Measurements from ENCODE around the gene C11orf97. TPM values are rescaled to one million over a fixed set of nuclear protein-coding genes. Genes with fewer than 3 reads are reported as not detected.
A peak's percentile ranks its signal among the peaks of the same experiment; 100 is the strongest.

The C11orf97 gene, protein sequence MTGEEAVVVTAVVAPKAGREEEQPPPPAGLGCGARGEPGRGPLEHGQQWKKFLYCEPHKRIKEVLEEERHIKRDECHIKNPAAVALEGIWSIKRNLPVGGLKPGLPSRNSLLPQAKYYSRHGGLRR
- not detected in 2 replicates for total RNA-seq (2021)
- long read RNA-seq = 0 reads

DNA sequence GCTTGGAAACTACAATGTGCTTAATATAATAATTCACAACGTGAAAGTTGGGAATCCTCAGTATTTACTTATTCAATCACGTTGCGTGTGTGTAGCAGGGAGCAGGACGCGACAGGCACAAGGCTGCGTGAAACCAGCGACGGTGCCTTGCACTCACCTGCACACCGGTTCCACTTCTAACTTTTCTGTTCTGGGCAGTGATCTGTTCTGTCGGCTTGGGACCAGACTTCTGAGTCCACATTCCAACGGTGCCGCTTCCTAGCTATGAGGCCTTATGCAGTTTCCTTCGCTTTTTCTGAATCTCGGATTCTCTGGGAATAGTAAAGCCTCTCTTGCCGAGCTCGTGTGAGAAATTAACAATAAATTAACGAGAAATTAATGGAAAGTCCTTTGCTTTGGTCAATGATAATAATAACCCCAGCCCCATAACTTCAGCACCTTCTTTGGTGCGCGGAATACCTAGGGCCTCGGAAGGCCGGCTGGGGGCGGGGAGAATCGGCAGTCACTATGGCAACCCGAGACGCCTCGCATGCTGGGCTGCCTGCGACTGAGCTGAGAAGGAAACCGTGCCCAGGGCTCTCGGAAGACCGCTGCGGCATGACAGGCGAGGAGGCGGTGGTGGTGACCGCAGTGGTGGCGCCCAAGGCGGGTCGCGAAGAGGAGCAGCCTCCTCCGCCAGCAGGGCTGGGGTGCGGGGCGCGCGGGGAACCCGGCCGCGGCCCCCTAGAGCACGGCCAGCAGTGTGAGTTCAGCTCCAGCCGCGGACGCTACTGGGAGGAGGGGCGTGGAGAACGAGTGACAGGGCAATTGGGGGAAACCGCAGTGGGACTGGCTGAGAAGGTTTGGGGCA lies at the start of gene C11orf97:
C11orf97 (plus strand) TSS at position 530 of the 850 bp plus-strand sequence; CDS start at position 598, 68 bp downstream.
- DNase-seq = peak; percentile 86

More for the DNA sequence above, at the start of gene C11orf97:
- Histone ChIP-seq H3K4me1 (ENCODE audit: insufficient read depth, low read length) (peaks cover 2% of the 10 kb centered on the region; the same call in 1 of the 2 replicates), H3T11ph (ENCODE audit: low read length) (no peak within 1 kb of the TSS), H2BK12ac (ENCODE audit: insufficient read length, low read depth, low read length) (no peak within 1 kb of the TSS), H4K5ac (ENCODE audit: insufficient read length, low read depth, low read length) (no peak within 1 kb of the TSS), H4K91ac (ENCODE audit: insufficient read length, low read depth, low read length) (no peak within 1 kb of the TSS), H3K4ac (ENCODE audit: low read depth, low read length) (no peak within 1 kb of the TSS), H2BK5ac (ENCODE audit: insufficient read length, low read length) (no peak within 1 kb of the TSS), H3K56ac (ENCODE audit: insufficient read length, low read depth, low read length) (no peak within 1 kb of the TSS), H3K9me3 (ENCODE audit: control insufficient read depth, low read depth, low read length) (no peaks in the 10 kb centered on the region), H2AFZ (ENCODE audit: low read length) (no peak within 1 kb of the TSS), H3K27me3 (ENCODE audit: insufficient read depth, low read length) (no peaks in the 10 kb centered on the region; the same call in none of the 2 replicates), H3K9ac (ENCODE audit: extremely low read depth, insufficient read length, low read length) (no peak within 1 kb of the TSS), H3K23ac (ENCODE audit: insufficient read length, low read depth, low read length) (no peak within 1 kb of the TSS), H4K8ac (replicated peaks; ENCODE audit: insufficient read length, low read depth, low read length) (no peak within 1 kb of the TSS), H4K20me1 (ENCODE audit: control insufficient read depth, insufficient read depth, insufficient read length) (no peaks in the 10 kb centered on the region), H3K23me2 (ENCODE audit: insufficient read length, low read depth, low read length, poor library complexity, severe bottlenecking) (peaks cover 10% of the 10 kb centered on the region), H3K79me2 (ENCODE audit: insufficient read depth, low read length) (peaks cover 1% of the 10 kb centered on the region; the same call in 1 of the 2 replicates), H2BK15ac (ENCODE audit: low read depth, low read length) (no peak within 1 kb of the TSS), H3K79me1 (ENCODE audit: insufficient read depth, low read depth, low read length, poor library complexity, severe bottlenecking) (no peaks in the 10 kb centered on the region), H2AK5ac (ENCODE audit: insufficient read length, low read length) (no peak within 1 kb of the TSS), H3K14ac (ENCODE audit: insufficient read depth, low read length) (no peak within 1 kb of the TSS; the same call in 1 of the 2 replicates), H2BK20ac (ENCODE audit: low read depth, low read length, poor library complexity, severe bottlenecking) (no peak within 1 kb of the TSS), H3K27ac (ENCODE audit: insufficient read length, low read depth, low read length) (no peak within 1 kb of the TSS), H3K4me2 (ENCODE audit: insufficient read depth, insufficient read length, low read length) (peak within 1 kb of the TSS; percentile 60), H3K18ac (ENCODE audit: insufficient read length, low read depth, low read length) (no peak within 1 kb of the TSS), H2BK120ac (ENCODE audit: low read depth, low read length, poor library complexity, severe bottlenecking) (no peak within 1 kb of the TSS)
- Mint-ChIP-seq H3K36me3 (ENCODE audit: insufficient read depth in 1 of 3, low read depth in 3 of 3) (no peaks in the 10 kb centered on the region), H3K4me1 (peaks cover 6 to 9% of the 10 kb centered on the region in 2 experiments; a peak in 3 of 4 replicates), H3K9me3 (peaks cover 0 to 5% of the 10 kb centered on the region in 2 experiments; a peak in 2 of 5 replicates), H3K27ac (no peak within 1 kb of the TSS), H3K27me3 (ENCODE audit: low read depth) (peaks cover 60% of the 10 kb centered on the region), H3K4me3 (peak within 1 kb of the TSS; percentile 64 to 81)
- TF ChIP-seq, protein P1, sequence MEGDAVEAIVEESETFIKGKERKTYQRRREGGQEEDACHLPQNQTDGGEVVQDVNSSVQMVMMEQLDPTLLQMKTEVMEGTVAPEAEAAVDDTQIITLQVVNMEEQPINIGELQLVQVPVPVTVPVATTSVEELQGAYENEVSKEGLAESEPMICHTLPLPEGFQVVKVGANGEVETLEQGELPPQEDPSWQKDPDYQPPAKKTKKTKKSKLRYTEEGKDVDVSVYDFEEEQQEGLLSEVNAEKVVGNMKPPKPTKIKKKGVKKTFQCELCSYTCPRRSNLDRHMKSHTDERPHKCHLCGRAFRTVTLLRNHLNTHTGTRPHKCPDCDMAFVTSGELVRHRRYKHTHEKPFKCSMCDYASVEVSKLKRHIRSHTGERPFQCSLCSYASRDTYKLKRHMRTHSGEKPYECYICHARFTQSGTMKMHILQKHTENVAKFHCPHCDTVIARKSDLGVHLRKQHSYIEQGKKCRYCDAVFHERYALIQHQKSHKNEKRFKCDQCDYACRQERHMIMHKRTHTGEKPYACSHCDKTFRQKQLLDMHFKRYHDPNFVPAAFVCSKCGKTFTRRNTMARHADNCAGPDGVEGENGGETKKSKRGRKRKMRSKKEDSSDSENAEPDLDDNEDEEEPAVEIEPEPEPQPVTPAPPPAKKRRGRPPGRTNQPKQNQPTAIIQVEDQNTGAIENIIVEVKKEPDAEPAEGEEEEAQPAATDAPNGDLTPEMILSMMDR (conservative IDR thresholded peaks at IDR 0.05) = no peak
- WGBS (ENCODE audit: extremely low coverage, insufficient read length, low lambda C conversion rate) = no CpG with 5 or more reads among the region's 53 CpGs

Data from H9 (cell line).